Glomerular visceral epithelial cell (primary cell): ENCODE measurements around the gene RPH3AL.

Source experiments
- DNase-seq: peaks from one replicate; pipeline ENCODE4 v3.0.0-alpha.2; 2016; ENCODE audit errors: extremely low spot score

RPH3AL gene

DNA sequence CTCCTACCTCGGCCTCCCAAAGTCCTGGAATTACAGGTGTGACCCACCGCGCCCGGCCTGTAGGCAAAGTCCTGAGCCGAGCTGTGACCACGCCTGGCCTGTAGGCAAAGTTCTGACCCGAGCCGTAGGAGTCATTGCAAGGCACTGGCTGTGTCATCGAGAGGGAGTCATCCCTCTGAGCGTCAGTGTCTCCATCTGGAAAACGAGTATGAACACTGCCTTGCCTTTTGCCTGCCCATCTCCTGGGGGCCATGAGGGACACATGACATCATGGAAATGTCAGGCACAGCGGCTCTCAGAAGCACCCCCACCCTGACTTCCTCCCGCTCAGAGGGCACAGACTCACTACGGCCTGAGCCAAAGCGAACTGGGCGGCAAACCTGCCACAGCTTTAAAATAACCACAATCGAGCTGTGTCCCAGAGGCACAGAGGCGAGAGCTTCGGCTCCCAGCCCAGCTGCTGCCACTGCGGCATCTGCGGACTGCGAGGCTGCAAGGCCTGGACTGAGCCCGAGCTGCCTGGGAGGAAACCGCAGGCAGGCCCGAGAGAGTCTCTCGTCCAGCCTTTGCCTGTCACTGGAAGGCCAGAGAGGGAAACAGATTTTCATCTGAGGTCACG is 50.8 kb downstream of the RPH3AL start:
- no peak for DNase-seq

DNA sequence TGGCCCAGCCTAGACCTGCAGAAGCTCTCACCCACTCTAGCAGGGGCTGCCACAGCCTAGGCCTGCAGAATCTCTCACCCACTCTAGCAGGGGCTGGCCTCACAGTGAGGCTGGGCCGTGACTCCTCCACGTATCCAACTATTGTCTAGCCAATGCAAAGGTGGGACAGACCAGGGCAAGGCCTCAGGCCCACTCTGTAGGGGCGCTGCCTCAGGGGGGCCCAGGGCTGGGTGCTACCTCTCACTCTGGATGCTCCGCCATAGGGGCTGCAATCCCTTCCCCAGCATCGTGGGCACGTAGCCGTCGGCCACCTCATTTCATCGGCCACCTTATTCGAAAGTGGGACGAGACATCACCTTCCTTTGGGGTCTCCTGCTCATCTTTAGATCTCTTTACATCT is 51.7 kb downstream of the RPH3AL start:
- DNase-seq, result no peak

DNA sequence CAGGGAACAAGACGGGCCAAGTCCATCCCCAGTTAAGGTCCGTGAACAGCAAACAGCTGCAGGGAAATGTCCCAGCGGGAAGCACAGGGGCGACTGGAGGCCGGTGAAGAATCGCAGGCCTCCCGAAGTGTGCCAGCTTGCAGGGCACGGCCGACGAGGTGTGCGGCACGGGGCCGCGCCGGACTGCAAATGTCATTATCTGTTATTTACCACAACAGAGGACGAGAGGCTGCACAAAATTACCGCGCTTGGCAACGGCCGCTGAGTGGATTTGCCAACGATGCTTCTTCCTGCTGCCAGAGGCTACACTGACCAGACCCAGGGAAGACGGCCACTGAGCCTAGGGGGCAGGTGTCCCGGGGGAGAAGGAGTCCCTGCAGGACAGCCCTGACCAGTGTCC is 53.1 kb downstream of the RPH3AL start:
- no peak for DNase-seq

DNA sequence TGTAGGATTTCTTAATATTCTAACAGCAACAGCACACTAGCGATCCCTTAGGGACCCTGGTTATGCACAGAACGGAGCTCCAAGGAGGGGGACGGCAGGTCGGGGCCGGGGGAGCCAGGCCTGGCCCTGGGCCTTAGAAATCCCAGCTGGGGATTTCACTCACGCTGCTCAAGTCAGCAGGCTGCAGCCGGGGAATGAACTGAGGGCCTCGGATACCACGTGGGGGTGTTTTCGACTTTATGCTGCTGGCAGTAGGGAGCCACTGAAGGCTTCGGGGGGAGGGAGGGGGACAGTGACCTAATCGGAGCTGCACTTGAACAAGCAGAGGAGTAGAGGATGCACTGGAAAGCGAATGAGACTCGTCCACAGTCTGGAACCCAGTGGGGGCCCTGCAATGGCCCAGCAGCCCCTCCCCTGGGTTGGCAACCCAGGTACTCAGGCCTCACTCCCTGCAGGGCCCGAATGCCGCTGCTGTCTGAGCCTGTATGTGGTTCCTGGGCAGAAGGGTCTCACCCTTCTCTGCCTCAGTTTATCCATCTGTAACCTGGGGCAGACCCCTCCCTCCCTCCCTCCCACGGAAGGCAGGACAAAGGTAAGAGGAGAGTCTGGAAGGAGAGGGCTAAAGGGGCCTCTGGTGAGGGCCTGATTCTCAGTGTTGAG is 53.7 kb downstream of the RPH3AL start:
- DNase-seq, result no peak

DNA sequence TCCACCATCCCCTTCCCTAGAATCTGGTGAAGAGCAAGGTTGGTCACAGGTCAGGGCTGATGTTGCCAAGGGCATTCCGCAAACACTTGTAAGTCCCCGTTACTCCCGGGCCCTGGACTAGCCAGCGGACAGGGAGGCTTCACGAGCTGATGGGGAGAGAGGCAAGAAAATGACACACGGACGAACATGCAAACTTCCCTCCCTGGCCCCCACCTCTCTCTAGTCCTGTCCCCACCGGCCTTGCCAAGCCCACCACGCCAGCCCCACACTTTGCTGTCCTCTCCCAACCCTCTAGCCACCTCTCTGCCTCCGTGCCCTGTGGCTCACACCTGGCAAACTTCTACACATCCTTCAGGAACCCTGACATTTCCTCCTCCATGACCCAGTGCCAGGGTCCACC is 54.8 kb downstream of the RPH3AL start:
- DNase-seq, result no peak

DNA sequence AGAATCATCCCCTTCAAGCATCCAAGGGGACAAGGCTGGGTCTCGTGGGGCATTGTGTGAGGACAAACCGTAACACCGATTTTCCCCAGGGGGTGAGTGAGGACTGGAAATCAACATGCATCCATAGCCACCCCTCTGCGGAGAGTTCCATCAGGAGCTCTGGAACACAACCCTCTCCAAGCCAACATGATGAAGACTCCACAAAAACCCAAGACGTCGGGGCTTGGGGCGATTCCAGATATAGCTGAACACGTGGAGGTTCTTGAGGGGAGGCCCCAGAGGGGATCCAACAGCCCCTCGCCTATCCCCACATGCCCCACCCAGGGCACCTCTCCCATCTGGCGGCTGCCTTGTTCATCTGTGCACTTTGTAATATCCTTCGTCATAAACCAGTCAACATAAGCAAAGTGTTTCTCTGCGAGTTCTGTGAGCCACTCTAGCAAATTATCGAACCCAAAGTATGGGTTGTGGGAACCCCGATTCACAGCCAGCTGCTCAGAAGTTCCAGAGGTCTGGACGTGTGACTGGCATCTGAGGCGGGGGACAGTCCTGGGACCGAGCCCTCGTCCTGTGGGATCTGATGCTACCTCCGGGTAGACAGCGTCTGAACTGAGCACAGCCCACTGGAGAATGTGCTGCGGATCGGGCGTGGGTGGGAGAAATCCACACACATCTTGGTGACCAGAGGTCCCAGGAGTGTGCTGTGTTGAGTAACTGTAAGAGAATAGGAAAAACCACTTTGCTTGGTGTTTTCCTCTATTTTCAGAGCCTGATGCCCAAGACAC is 55.5 kb downstream of the RPH3AL start:
- no peak for DNase-seq

DNA sequence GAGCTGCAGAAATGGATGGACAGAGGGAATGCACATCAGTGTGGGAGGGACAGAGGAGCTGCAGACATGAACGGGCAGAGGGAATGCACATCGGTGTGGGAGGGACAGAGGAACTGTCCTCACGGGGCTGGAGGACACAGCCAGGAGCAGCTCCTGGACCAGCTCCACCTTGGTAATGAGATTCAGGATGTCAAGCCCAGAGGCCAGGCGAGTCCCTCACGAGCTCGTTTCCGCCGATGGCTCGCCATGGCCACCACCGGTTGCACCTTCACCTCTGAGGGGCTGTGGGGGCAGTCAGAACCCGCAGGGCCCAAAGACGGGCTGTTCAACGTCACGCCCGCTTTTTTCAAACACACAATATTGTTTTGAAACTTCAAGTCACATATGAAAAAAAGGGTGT is 56.2 kb downstream of the RPH3AL start:
- DNase-seq, result no peak

DNA sequence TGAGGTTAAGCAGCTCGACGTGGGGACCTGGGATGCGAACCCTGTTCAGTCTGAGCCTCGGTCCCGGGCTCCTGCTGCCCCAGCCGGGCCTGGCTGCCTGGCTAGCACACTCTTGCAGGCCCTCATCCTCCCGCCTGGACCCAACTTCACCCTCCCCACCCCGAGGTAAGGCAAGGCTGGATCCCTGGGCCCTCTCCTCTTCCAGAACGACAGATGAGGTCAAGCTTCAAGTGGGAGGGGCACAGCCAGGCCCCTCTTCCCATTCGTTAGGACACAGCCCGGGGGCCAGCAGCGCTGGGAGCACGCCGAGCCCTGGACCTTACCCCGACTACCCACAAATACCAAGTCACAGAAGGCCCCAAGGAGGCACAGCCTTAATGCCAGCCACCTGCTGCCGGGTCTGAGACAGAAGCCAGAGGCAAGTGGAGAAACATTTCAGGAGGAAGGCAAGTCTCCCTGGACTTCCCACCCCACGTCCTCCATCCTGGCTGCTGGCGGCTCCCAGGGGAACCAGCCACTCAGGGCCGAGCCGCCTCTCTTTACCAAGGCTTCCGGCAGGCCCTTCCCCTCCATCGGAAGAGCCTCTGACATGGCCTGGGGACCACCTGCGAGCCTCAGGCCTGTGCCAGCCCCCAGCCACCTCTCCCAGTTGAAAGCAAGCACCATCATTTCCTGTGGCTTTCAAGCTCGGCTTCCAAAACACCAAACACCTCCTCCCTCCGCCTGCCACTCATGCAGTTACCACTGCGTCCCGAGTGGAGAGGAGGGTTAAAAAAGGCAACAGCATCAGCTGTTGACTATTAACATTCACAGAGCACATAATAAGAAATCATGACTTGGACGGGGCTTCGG is 59.9 kb downstream of the RPH3AL start:
- no peak for DNase-seq

DNA sequence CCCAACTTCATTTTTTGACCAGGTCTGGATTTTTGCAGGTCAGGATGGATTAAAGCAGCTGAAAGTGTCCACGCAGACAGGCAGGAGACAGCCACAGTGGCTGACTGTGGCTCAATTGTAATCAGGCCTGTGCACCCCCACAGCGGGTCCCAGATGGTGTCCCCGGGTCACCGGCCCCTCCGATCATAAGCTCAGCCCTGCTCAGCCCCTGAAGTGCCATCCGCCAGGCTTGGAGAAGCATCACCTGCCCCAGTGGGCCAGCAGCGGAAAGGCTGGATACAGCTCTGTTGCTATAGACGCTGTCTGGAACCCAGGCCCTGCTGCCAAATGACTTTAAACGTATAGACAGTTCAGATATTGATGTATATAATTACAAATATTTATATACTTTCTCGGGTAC is 60.6 kb downstream of the RPH3AL start:
- no peak for DNase-seq

DNA sequence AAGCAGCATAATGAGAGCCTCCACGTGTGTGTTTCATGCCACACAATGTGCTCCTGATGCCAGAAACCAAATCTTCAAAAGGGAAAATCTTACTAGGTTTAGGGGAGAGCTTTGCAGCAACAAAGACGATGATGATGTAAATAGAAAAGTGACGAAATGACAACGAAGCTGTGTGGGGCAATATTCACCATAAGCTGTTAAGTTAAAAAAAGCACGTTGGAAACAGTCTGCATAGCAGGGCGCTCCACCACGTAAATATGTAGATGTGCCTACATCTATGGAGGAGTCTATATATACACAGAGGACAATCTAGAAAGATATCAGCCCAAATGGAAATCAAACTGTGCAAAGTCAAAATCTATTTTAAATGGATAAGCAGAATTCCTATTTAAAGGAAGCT is 61.0 kb downstream of the RPH3AL start:
- no peak for DNase-seq

DNA sequence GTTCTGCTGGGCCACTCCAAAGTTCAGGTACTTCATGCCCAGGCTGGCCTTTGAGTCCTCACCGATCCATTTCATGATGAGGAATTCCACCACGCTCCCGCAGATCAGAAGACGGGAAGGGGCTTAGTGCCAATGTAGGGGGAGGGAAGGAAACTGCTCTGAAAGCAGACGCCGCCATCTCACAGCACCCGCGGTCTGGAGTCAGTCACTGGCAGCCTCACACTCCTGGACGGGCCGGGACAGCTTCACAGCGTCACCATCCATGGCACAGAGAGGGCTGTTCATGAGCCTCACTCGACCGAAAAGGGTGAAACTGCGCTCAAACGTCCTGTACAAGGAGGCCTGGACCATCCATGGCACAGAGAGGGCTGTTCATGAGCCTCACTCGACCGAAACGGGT is 62.0 kb downstream of the RPH3AL start:
- DNase-seq, result no peak

DNA sequence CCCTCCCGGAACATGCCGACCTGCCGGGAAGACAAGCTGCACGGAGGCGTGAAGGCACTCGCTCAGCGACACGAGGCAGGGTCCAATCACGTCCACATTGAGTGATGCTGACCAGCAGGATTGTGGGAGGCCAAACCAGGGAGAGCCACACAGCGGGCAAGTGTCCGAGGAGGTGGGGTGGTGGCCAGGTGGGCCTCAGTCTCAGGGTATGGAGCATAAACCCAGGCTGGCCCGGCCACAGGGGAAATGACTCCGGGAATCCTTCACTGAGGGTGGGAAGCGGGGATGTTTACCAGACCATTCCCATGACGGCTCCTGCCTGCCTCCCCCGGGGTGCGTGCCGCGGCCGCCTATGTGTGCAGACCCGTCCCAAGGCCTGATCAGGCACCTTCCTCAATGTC is 62.5 kb downstream of the RPH3AL start:
- DNase-seq, result no peak

DNA sequence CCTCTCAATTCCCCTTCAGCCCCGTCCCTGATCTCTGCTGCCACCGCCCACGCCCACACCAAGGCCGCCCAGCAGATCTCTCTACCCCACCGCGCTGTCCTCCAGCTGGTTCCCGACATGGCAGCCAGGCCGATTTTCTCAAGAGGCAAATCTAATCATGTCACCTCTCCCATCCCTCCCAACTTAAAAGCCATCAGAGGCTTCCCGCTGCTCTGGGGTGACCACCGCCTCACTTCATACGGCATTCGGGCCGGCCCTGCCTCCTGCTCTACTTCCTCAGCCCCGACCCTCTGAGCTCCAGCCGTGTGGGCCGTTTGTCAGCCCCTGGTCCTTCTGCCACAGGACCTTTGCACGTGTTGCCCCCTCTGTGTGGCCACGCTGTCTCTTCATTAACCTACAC is 63.2 kb downstream of the RPH3AL start:
- no peak for DNase-seq

DNA sequence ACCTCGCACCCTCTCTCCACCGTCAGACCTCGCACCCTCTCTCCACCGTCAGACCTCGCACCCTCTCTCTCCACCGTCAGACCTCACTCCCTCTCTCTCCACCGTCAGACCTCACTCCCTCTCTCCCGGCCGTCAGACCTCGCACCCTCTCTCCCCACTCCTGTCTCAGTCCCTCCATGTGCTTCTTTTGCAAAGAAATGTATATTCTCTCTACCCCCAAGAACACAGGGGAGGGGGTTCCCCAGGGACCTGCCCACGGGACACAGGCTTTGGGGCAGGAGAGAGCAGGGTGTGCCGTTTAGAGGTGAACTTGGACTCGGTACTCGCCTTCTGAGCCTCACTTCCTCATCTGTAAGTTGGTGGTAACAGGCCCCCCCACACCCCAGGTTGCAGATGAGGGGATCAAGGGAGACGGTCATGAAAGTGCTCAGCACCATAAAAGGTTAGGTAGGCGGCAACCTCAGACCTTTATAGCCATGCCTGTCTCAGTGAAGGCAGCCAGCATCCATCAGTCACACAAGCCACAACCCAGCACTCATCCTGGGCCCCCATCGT is 63.7 kb downstream of the RPH3AL start:
- no peak for DNase-seq

DNA sequence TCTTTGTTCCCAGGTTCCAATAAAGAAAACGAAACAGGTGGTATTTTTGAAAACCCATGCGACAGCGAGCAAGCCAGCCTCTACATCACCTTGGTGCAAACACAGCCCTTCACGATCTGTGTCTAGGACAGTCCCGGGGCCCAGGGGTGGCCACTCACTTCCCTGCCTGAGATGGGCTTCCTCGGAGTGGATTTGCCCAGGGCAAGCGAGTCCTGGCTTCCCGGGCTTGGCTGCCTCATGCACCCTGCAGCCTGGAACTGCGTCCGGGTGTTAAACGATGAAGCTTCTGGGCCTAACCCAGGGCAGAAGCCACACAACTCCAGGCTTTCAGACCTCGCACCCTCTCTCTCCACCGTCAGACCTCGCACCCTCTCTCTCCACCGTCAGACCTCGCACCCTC is 66.0 kb downstream of the RPH3AL start:
- DNase-seq, result no peak

DNA sequence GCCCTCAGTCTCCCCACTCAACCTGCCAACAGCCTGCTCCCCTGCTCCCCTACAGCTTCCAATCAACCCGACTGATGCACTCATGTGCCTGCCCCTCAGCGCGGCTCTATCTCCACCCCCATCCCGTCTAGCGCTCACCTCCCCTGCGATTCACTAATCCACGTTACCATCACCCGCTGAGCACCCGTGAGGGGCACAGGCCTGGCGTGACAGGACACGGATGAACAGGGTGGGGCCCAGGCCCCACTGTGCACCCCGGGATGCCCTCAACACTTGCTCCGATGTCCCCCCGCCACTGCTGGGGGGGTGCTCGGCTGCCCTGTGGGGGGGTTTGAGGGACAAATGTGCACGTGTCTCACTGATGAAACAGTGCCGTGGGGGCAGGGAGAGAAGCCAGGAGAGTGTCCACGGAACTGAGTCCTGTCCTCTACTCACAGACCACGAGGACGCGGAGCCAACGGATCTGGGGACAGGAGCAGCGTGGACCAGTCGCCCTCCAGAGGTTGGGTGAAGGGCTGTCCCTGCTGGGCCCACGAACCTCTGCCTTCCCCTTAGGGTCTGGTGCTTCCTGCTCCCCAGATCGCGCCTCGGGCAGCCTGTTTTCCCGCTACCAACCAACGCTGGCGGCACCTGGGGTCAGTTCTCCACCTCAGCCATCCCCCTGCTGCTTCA is 66.7 kb downstream of the RPH3AL start:
- no peak for DNase-seq

DNA sequence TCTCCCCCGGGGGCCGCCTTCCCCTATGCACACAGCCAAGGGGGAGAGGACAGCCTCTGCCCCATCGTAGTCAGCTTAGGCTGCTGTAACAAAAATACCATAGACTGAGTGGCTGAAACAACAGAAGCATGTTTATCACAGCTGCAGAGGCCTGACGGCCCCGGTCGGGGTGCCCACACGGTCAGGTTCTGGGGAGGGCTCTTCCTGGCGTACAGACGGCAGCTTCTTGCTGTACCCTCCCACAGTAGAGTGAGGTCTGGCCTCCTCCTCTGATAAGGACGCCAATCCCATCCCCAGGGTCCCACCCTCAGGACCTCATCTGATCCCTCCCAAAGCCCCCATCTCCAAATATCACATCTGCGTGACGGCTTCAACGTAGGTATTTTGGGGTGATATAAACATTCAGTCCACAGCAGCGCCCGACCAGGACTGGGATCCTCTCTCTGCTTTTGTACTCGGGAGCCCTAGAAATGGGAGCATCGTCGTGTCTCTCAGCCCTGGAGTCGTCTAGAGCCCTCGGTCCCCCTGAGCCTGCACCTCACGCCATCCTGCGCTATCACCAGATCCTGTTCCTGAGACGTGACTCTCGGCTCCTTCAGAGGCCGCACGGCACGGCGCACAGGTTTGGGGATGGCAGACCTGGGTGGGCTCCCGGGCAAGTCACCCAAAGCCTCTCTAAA is 67.8 kb downstream of the RPH3AL start:
- DNase-seq, result no peak

DNA sequence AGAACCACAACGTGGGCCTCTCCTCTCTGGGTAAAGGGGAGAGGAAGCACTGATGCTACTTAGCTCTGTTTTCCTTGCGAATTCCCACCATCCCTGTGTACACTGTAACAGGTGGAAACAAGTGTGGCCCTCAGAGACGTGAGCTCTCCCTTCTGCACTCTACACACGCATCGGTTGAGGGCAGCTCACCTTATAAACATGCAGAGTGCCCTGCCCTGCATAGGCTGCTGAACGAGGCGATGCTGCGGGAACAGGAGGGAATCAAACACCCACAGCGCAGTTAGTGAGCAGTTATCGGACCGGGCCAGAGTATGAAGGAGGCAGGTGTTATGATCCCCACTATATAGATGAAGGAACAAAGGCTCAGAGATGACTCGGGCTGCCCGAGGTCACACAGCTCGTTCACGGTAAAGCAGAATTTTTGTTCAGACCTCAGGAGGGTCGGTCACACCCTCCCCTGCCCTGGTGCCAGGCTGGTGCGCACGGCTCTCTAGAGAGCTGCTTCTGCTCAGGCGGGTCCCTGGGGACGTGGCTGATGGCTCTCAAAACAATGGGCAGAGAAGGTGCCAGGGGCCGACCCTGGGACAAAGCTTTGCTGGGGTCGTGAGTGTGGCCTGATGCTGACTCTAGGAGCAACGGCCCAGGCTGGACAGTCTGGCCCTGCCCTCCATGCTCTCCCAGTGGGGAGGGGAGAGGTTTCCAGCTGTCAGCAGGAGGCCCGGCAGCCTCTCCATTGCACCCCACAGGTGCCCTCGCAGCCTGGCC is 68.5 kb downstream of the RPH3AL start:
- no peak for DNase-seq

DNA sequence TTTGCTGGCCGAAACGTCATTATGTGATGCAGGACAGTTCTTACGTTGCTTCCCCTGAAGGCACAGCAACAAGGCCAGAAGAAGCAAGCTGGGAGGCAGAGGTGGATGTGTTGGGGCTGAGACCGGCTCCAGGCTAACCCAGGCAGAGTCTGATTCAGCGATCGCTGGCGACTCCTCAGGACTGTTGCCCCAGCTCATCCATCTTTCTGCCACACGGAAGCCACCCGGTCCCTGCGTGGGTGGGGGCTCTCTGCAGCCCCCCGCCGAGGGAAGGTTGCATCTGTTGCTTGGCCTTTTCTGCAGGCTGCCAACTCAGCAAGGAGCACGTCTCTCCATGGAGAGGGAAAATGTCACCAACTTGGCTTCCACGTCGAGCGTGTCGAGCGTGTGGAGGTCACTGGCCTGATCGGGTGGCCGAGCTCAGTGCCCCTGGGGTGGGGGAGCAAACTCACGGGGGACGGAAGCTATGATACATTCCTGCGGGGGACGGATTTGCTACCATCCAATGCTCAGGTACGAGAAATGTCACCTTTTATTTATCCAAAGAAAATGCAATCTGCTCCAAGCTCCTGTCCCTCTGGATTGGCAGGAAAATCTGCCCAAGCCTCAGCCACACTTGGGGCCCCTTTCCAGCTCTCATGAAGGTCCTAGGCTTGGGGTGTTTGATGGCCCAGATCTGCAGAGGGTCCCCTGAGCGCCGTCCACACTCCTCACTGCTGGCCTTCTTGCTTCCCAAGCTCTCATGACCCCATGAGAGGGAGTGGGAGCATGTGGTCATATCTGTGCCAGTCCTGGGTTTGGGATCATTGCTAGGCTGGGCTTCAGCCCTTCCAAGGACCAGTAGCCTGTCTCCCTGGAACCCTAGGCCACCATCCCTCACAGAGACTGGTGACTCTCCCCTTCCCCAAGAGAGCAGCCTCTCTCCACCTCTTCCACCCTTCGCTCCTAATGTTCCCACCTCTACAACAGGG is 69.4 kb downstream of the RPH3AL start:
- DNase-seq, result no peak
